Measurements from ENCODE around the gene RPL4.

The RPL4 gene

GRCh38 chr15:66452971-66453580, 51.6 kb downstream of the RPL4 start:
- DNase-seq = no peak

- no peak for DNase-seq
Measured at GRCh38 chr15:66452420-66452819, 52.2 kb downstream of the RPL4 start.

Data from activated T-cell treated with anti-CD3 and anti-CD28 coated beads, Interleukin-2, amount 50 U/mL, for 1 hour (primary cell).